Adrenal gland (tissue), 12 donors: ENCODE measurements around the gene DCP1A. TPM values are rescaled to one million over a fixed set of nuclear protein-coding genes. Genes with fewer than 3 reads are reported as not detected.

ENCODE experiments used
- DNase-seq, 7 donors: peaks; one replicate each; pipeline ENCODE4 v3.0.0-alpha.2; 2019 to 2020
- H3K27ac ChIP-seq, 5 donors: fragments of 200-600 bp; sonication (generic) in 4 of 5; 1 replicate in 3 of 5; 2 replicates in 2 of 5; pipeline versions ENCODE4 v1.5.1 to v1.8.0; 2016 to 2020; ENCODE audit warnings: mild to moderate bottlenecking in 1 of 5
- H3K27me3 ChIP-seq: fragments of 200-600 bp; 2 replicates; pipeline ENCODE4 v1.8.0; 2021
- H3K36me3 ChIP-seq, 2 donors: fragments of 200-600 bp; replicated peaks in 1 of 2; 1 replicate in 1 of 2; 2 replicates in 1 of 2; pipeline versions ENCODE4 v1.5.1 to v1.8.0; 2018 to 2022
- H3K4me1 ChIP-seq, 2 donors: fragments of 200-600 bp; replicated peaks in 1 of 2; 1 replicate in 1 of 2; 2 replicates in 1 of 2; pipeline versions ENCODE4 v1.5.1 to v1.8.0; 2018 to 2021
- H3K4me3 ChIP-seq, 4 donors: fragments of 200-600 bp; sonication (generic) in 3 of 4; one replicate each; pipeline ENCODE4 v1.5.1; 2016 to 2018
- H3K9me3 ChIP-seq, 3 donors: fragments of 200-600 bp; sonication (generic) in 1 of 3; replicated peaks in 1 of 3; 1 replicate in 2 of 3; 2 replicates in 1 of 3; pipeline versions ENCODE4 v1.5.1 to v1.8.0; 2016 to 2021
- CTCF ChIP-seq, 6 experiments: fragments of 450-650 bp in 4 of 6; fragments of 200-600 bp in 2 of 6; sonication (generic) in 1 of 6; IDR thresholded peaks; 1 replicate in 5 of 6; 2 replicates in 1 of 6; pipeline versions ENCODE4 v1.5.1 to v1.8.0; 2016 to 2021; ENCODE audit warnings: antibody characterized with exemption in 6 of 6, mild to moderate bottlenecking in 2 of 6, moderate library complexity in 1 of 6
- POLR2A ChIP-seq, 2 donors: fragments of 450-650 bp; IDR thresholded peaks; one replicate each; pipeline ENCODE4 v1.6.1; 2017; ENCODE audit warnings: antibody characterized with exemption in 2 of 2, mild to moderate bottlenecking in 2 of 2, moderate library complexity in 1 of 2
- WGBS, 4 donors: extraction: QIAGEN DNeasy Blood & Tissue Kit in 2 of 4; methylation state at CpG; one replicate each; pipeline versions ENCODE4 v1.1.5 to v1.1.7; 2013 to 2017; 5-methylcytosine and 5-hydroxymethylcytosine counted together
- intact Hi-C, 2 donors: fragments of 100-400 bp; cut with DNase I; formaldehyde crosslinking; loops; one replicate each; pipeline versions ENCODE4 v1.14.1 to v1.15.0; 2022 to 2023
- polyA plus RNA-seq, 3 donors: library from polyadenylated mRNA; stranded (reverse); fragments of 200-250 nt in 2 of 3; fragments of 350-450 nt in 1 of 3; fragmentation: Illumina TruSeq in 1 of 3; extraction: RNeasy Lipid Tissue Mini Kit (QIAGEN cat#74804) in 1 of 3; gene quantifications; one replicate each; pipeline ENCODE4 v1.2.3, GENCODE V29; 2013 to 2014
- total RNA-seq, 9 donors: library from RNA; depleted of rRNA in 4 of 9; stranded (reverse); fragments of >200 nt in 4 of 9; fragments of 120-200 nt in 1 of 9; fragmentation: NEBNext Ultra II Directional in 1 of 9; extraction: Animal tissue kit (Norgen Biotek cat#: 25700) in 1 of 9; gene quantifications; one replicate each; pipeline versions ENCODE4 v1.1.0 to v1.2.4, GENCODE V29; 2013 to 2023
- donor health status: healthy with polysubstance abuse.
- donor health status: Bipolar disorder and iron deficiency.
- donor health status: DM: yes; HTN: yes; CAD: no.
- donor health status: DM: no; HTN: no; CAD: no.
- donor health status: DM: no; HTN: no; CAD: no.
- donor health status: DM: yes; HTN: yes; CAD: no.

Gene DCP1A
- total and polyA plus RNA-seq, 12 donors, result 9.3 to 31.0 (median 22.1) TPM

DNA sequence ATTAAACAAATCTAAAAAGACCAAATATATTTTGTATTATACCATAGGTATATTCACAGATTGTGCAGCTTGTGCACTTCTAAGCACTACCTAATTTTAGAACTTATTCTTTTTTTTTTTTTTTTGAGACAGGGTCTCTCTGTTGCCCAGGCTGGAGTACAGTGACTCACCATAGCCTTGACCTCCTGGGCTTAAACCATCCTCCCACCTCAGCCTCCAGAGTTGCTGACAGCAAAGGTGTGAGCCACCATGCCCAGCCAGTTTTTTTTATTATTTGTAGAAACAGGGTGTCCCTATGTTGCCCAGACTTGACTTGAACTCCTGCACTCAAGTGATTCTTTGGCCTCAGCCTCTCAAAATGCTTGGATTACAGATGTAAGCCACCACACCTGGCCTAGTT, 79.6 kb downstream of the DCP1A start:
- no peak for TF ChIP-seq POLR2A (IDR thresholded peaks at IDR 0.05)
- TF ChIP-seq CTCF (IDR thresholded peaks at IDR 0.05), result no peak
- H3K27ac ChIP-seq, result no peak overlapping the region
- no peaks in the 10 kb centered on the region for H3K27me3 ChIP-seq
- no peak for DNase-seq
- peaks cover 11 to 16% of the 10 kb centered on the region in 2 donors for H3K4me1 ChIP-seq
- no peaks in the 10 kb centered on the region for H3K9me3 ChIP-seq
- intact Hi-C loops, result no loop called here
- H3K36me3 ChIP-seq, result no peaks in the 10 kb centered on the region
- no peak overlapping the region for H3K4me3 ChIP-seq

DNA sequence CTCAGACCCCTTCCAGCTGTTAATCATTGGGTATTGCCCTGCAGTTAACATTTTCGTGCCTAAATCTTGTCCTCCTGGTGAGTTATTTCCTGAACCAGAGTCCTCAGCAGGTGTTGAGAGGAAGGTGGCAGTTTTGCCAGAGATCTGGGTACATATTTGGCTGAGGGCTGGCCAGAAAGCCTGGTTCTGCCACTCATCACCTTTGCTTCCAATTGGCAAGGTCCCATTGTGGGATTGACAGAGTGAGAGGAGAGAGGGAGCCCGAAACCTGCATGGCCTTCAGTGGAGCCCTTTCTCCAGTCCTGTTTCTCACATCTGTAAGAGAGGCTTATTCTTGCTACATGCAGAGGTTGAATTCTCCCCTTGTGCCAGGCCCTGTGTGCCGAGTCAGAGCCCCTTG, 82.6 kb downstream of the DCP1A start:
- no peaks in the 10 kb centered on the region for H3K27me3 ChIP-seq
- H3K4me3 ChIP-seq, result no peak overlapping the region
- H3K4me1 ChIP-seq, result peaks cover 3 to 6% of the 10 kb centered on the region in 2 donors
- WGBS, 4 donors, result 77 to 92% (median 87%) methylated on average over 3 of the region's 3 CpGs
- TF ChIP-seq POLR2A (IDR thresholded peaks at IDR 0.05), result no peak
- no peak for TF ChIP-seq CTCF (IDR thresholded peaks at IDR 0.05)
- no peaks in the 10 kb centered on the region for H3K36me3 ChIP-seq
- intact Hi-C loops, result no loop called here
- no peak for DNase-seq
- H3K27ac ChIP-seq, result no peak overlapping the region
- no peaks in the 10 kb centered on the region for H3K9me3 ChIP-seq

GRCh38 chr3:53263907-53264306, 83.4 kb downstream of the DCP1A start:
- no peaks in the 10 kb centered on the region for H3K9me3 ChIP-seq
- H3K4me3 ChIP-seq, result no peak overlapping the region
- H3K27ac ChIP-seq, result no peak overlapping the region
- H3K36me3 ChIP-seq, result no peaks in the 10 kb centered on the region
- TF ChIP-seq POLR2A (IDR thresholded peaks at IDR 0.05) (no peak), CTCF (IDR thresholded peaks at IDR 0.05) (no peak)
- WGBS, 4 donors, result 78 to 98% (median 86%) methylated on average over 4 of the region's 4 CpGs
- intact Hi-C loops, result no loop called here
- H3K27me3 ChIP-seq, result no peaks in the 10 kb centered on the region
- H3K4me1 ChIP-seq, result no peaks in the 10 kb centered on the region
- no peak for DNase-seq

DNA sequence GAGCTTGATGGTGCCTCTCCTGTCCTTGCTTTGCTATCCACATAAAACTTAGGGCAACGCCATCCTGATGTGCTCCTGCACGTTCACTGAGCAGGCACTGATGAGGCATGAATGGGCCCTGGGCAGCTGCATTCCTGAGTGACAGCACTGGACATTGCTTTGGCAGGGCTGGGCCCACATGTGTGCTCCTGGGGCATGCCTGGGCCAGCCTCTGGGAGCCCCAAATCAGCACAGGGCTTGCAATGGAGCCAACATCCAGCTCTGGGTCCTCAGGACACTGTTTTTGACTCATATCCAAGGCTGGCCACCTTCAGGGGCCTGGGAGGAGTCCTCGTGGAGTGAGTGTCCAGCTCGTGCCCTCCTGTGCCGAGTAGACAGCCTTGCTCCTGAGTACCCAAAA, 85.6 kb downstream of the DCP1A start:
- Histone ChIP-seq H3K4me3 (no peak overlapping the region), H3K27ac (no peak overlapping the region), H3K4me1 (no peaks in the 10 kb centered on the region), H3K27me3 (no peaks in the 10 kb centered on the region), H3K36me3 (no peaks in the 10 kb centered on the region), H3K9me3 (no peaks in the 10 kb centered on the region)
- intact Hi-C loops, result no loop called here
- 76 to 85% (median 83%) methylated on average over 4 to 5 of the region's 5 CpGs for WGBS, 4 donors
- no peak for DNase-seq
- TF ChIP-seq POLR2A (IDR thresholded peaks at IDR 0.05), result no peak
- TF ChIP-seq CTCF (IDR thresholded peaks at IDR 0.05), result no peak
